ENCODE data around the gene HMG20A.

HMG20A gene

GRCh38 chr15:77430652-77431051 lies 10.0 kb downstream of the HMG20A start:
- no peak for DNase-seq

- no peak for DNase-seq
Observed at GRCh38 chr15:77436822-77437221, 16.1 kb downstream of the HMG20A start.

GRCh38 chr15:77437264-77437663 lies 16.6 kb downstream of the HMG20A start:
- DNase-seq, result no peak

- DNase-seq, result no peak
Observed at GRCh38 chr15:77440378-77440999, 19.8 kb downstream of the HMG20A start.

- no peak for DNase-seq
Observed at GRCh38 chr15:77446840-77447390, 26.2 kb downstream of the HMG20A start.

GRCh38 chr15:77454265-77454664 lies 33.6 kb downstream of the HMG20A start:
- no peak for DNase-seq

GRCh38 chr15:77454951-77455350 lies 34.3 kb downstream of the HMG20A start:
- DNase-seq, result no peak

- DNase-seq, result no peak
Observed at GRCh38 chr15:77455696-77456321, 35.1 kb downstream of the HMG20A start.

- DNase-seq, result no peak
Observed at GRCh38 chr15:77456746-77457145, 36.1 kb downstream of the HMG20A start.

GRCh38 chr15:77457191-77457904 lies 36.7 kb downstream of the HMG20A start:
- DNase-seq, result no peak

- no peak for DNase-seq
Observed at GRCh38 chr15:77457905-77458265, 37.2 kb downstream of the HMG20A start.

- DNase-seq, result no peak
Observed at GRCh38 chr15:77459031-77459430, 38.3 kb downstream of the HMG20A start.

GRCh38 chr15:77461486-77461885 lies 40.8 kb downstream of the HMG20A start:
- no peak for DNase-seq

- no peak for DNase-seq
Observed at GRCh38 chr15:77464129-77464865, 43.6 kb downstream of the HMG20A start.

GRCh38 chr15:77466521-77466920 lies 45.8 kb downstream of the HMG20A start:
- DNase-seq, result no peak

GRCh38 chr15:77468896-77469295 lies 48.2 kb downstream of the HMG20A start:
- no peak for DNase-seq

GRCh38 chr15:77470235-77470634 lies 49.5 kb downstream of the HMG20A start:
- no peak for DNase-seq

- no peak for DNase-seq
Observed at GRCh38 chr15:77473328-77473727, 52.6 kb downstream of the HMG20A start.

GRCh38 chr15:77474310-77474988 lies 53.8 kb downstream of the HMG20A start:
- no peak for DNase-seq

- no peak for DNase-seq
Observed at GRCh38 chr15:77475001-77475400, 54.3 kb downstream of the HMG20A start.

GRCh38 chr15:77475898-77476297 lies 55.2 kb downstream of the HMG20A start:
- no peak for DNase-seq

GRCh38 chr15:77476995-77477394 lies 56.3 kb downstream of the HMG20A start:
- DNase-seq, result no peak

GRCh38 chr15:77478051-77478450 lies 57.4 kb downstream of the HMG20A start:
- no peak for DNase-seq
